ENCODE measurements around the gene PTDSS2. TPM values are rescaled to one million over a fixed set of nuclear protein-coding genes. Genes with fewer than 3 reads are reported as not detected.
"Not testable (repeated sequence)": the region's sequence is repeated elsewhere in the genome, so short reads cannot be mapped to it uniquely, and the experiment has no call there.

The PTDSS2 gene
- total RNA-seq, 1 donor from 2014 or later: 55.3 TPM

- Mint-ChIP-seq H3K9me3 (ENCODE audit: unreplicated experiment) (no peaks in the 10 kb centered on the region), H3K27ac (ENCODE audit: unreplicated experiment) (no peak overlapping the region), H3K4me3 (ENCODE audit: unreplicated experiment) (no peak overlapping the region), H3K27me3 (ENCODE audit: unreplicated experiment) (no peaks in the 10 kb centered on the region), H3K4me1 (ENCODE audit: unreplicated experiment) (peaks cover 23% of the 10 kb centered on the region), H3K36me3 (ENCODE audit: unreplicated experiment) (no peaks in the 10 kb centered on the region)
- TF ChIP-seq CTCF (IDR thresholded peaks at IDR 0.05): no peak
- no peak for DNase-seq (ENCODE audit: extremely low spot score, unreplicated experiment)
Observed at GRCh38 chr11:408154-409007, 41.7 kb upstream of the PTDSS2 start.

DNA sequence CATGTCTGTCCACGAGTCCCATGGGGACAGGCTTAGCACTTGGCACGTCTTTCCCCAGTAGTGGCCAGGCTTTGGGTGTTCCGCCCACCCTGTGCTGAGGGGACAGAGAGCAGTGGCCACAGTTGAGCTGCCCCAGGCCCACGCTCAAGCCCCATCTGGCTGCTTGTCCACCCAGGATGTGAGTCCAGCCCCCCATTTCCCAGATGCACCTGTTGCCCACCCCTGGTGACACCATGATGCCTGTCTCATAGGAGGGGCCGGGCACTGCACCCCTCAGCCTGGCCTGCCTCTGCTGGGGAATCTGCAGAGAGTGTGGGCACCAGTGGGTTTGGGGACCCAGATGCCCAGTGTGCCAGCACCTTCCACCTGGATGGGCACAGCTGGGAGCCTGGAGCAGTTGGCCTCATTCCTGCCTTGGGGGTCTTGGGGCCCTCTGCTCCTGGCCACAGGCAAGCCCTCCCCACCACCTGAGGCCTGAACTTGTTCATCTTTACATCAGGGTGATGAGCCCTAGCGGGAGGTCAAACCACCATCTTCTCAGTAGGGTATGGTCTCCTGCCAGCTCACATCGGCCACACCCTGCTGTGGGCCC lies 41.0 kb upstream of the PTDSS2 start:
- H3K27me3 Mint-ChIP-seq (ENCODE audit: unreplicated experiment): no peaks in the 10 kb centered on the region
- no peak overlapping the region for H3K27ac Mint-ChIP-seq (ENCODE audit: unreplicated experiment)
- DNase-seq (ENCODE audit: extremely low spot score, unreplicated experiment): no peak
- no peaks in the 10 kb centered on the region for H3K36me3 Mint-ChIP-seq (ENCODE audit: unreplicated experiment)
- H3K4me3 Mint-ChIP-seq (ENCODE audit: unreplicated experiment): no peak overlapping the region
- no peak for TF ChIP-seq CTCF (IDR thresholded peaks at IDR 0.05)
- H3K4me1 Mint-ChIP-seq (ENCODE audit: unreplicated experiment): peaks cover 24% of the 10 kb centered on the region
- no peaks in the 10 kb centered on the region for H3K9me3 Mint-ChIP-seq (ENCODE audit: unreplicated experiment)

DNA sequence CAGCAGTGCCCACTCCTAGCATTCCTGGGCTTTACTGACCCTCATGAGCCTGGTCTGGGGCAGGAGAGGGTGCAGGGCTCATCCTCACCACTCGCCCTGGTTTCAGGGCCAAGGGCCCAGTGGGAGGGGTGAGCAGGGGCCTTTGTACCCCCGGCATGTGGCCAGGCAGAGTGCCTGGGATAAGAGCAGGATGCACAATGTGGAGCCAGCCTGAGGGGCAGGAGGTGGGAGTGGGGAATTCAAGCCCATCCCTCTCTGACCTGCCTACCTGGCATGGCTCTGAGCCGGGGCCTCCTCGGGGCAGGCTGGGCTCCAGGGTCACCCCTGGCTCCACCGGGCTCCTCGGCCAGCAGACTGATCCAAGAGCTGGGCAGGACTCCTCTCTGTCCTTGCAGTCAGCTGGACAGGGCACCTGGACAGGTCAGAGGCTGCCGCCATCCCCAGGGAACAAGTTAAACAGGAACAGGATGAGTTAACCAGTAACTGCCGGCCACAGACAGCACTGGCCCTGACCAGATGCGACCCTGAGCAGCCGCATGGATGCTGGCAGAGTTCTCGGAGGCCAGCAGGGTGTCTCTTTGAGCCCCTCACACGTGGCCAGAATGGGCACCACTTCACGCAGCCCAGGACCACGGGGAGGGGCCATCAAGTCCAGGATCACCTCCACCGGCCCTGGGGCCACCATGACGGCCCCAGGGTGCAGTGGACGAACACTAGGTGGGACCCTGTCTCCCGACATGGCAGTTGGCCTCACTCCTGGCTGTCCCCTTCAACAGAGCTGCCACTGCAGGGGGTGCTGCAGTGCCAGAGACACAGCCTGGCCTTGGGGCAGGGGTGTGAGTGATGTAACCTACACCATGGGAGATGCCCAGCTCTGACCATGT lies 40.2 kb upstream of the PTDSS2 start:
- H3K4me1 Mint-ChIP-seq (ENCODE audit: unreplicated experiment): peaks cover 31% of the 10 kb centered on the region

DNA sequence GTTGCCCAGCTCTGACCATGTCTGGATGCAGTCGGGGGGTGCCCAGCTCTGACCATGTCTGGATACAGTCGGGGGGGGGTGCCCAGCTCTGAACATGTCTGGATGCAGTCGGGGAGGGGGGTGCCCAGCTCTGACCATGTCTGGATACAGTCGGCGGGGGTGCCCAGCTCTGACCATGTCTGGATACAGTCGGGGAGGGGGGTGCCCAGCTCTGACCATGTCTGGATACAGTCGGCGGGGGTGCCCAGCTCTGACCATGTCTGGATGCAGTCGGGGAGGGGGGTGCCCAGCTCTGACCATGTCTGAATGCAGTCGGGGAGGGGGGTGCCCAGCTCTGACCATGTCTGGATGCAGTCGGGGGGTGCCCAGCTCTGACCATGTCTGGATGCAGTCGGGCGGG lies 39.4 kb upstream of the PTDSS2 start:
- H3K4me3 Mint-ChIP-seq (ENCODE audit: unreplicated experiment); H3K27me3 Mint-ChIP-seq (ENCODE audit: unreplicated experiment): not testable (repeated sequence)

More for the DNA sequence above, 40.2 kb upstream of the PTDSS2 start:
- no peak for DNase-seq (ENCODE audit: extremely low spot score, unreplicated experiment)
- no peak for TF ChIP-seq CTCF (IDR thresholded peaks at IDR 0.05)
- Mint-ChIP-seq H3K9me3 (ENCODE audit: unreplicated experiment) (no peaks in the 10 kb centered on the region), H3K4me3 (ENCODE audit: unreplicated experiment) (no peak overlapping the region), H3K36me3 (ENCODE audit: unreplicated experiment) (no peaks in the 10 kb centered on the region), H3K27ac (ENCODE audit: unreplicated experiment) (no peak overlapping the region), H3K27me3 (ENCODE audit: unreplicated experiment) (no peaks in the 10 kb centered on the region)

DNA sequence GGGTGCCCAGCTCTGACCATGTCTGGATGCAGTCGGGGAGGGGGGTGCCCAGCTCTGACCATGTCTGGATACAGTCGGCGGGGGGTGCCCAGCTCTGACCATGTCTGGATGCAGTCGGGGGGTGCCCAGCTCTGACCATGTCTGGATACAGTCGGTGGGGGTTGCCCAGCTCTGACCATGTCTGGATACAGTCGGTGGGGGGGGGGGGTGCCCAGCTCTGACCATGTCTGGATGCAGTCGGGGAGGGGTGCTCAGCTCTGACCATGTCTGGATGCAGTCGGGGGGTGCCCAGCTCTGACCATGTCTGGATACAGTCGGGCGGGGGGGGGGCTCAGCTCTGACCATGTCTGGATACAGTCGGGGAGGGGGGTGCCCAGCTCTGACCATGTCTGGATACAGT lies 38.6 kb upstream of the PTDSS2 start:
- H3K4me1 Mint-ChIP-seq (ENCODE audit: unreplicated experiment): peaks cover 37% of the 10 kb centered on the region
- not testable (repeated sequence) for H3K4me3 Mint-ChIP-seq (ENCODE audit: unreplicated experiment); H3K27me3 Mint-ChIP-seq (ENCODE audit: unreplicated experiment); H3K27ac Mint-ChIP-seq (ENCODE audit: unreplicated experiment); H3K36me3 Mint-ChIP-seq (ENCODE audit: unreplicated experiment); DNase-seq (ENCODE audit: extremely low spot score, unreplicated experiment); H3K9me3 Mint-ChIP-seq (ENCODE audit: unreplicated experiment)

More for the DNA sequence above, 39.4 kb upstream of the PTDSS2 start:
- not testable (repeated sequence) for H3K9me3 Mint-ChIP-seq (ENCODE audit: unreplicated experiment); H3K36me3 Mint-ChIP-seq (ENCODE audit: unreplicated experiment); H3K27ac Mint-ChIP-seq (ENCODE audit: unreplicated experiment); DNase-seq (ENCODE audit: extremely low spot score, unreplicated experiment)
- H3K4me1 Mint-ChIP-seq (ENCODE audit: unreplicated experiment): peaks cover 33% of the 10 kb centered on the region

Data from osteocyte (in vitro differentiated cells).